Vagina (tissue), 2 donors: ENCODE measurements around the gene FCGR3B.
"Not testable (repeated sequence)": the region's sequence is repeated elsewhere in the genome, so short reads cannot be mapped to it uniquely, and the experiment has no call there.

Experiments
- POLR2A ChIP-seq, 2 donors: fragments of 450-650 bp; IDR thresholded peaks; one replicate each; pipeline ENCODE4 v1.6.1; 2017; ENCODE audit warnings: antibody characterized with exemption in 2 of 2, mild to moderate bottlenecking in 2 of 2, moderate library complexity in 2 of 2
- TF ChIP-seq, protein P1 (sequence below), 3 experiments: fragments of 450-650 bp in 2 of 3; fragments of 200-600 bp in 1 of 3; sonication (generic) in 1 of 3; IDR thresholded peaks; one replicate each; pipeline ENCODE4 v1.5.1; 2017 to 2019; ENCODE audit warnings: antibody characterized with exemption in 3 of 3, mild to moderate bottlenecking in 2 of 3, moderate library complexity in 2 of 3

GRCh38 chr1:161594269-161594984, 36.5 kb downstream of the FCGR3B start:
- TF ChIP-seq, protein P1, sequence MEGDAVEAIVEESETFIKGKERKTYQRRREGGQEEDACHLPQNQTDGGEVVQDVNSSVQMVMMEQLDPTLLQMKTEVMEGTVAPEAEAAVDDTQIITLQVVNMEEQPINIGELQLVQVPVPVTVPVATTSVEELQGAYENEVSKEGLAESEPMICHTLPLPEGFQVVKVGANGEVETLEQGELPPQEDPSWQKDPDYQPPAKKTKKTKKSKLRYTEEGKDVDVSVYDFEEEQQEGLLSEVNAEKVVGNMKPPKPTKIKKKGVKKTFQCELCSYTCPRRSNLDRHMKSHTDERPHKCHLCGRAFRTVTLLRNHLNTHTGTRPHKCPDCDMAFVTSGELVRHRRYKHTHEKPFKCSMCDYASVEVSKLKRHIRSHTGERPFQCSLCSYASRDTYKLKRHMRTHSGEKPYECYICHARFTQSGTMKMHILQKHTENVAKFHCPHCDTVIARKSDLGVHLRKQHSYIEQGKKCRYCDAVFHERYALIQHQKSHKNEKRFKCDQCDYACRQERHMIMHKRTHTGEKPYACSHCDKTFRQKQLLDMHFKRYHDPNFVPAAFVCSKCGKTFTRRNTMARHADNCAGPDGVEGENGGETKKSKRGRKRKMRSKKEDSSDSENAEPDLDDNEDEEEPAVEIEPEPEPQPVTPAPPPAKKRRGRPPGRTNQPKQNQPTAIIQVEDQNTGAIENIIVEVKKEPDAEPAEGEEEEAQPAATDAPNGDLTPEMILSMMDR (IDR thresholded peaks at IDR 0.05), result not testable (repeated sequence)
- not testable (repeated sequence) for TF ChIP-seq POLR2A (IDR thresholded peaks at IDR 0.05)
